HTR-8/SVneo (cell line): ENCODE measurements around the gene OPALIN.
A peak's percentile ranks its signal among the peaks of the same experiment; 100 is the strongest.

Experiments
- DNase-seq: peaks from one replicate; pipeline ENCODE4 v3.0.0; 2011; ENCODE audit warnings: low spot score, mixed read lengths; ENCODE audit not compliant: insufficient read length
- FAIRE-seq: peaks from 2 replicates; lab custom pipeline; 2011; peaks lifted over from hg19 to GRCh38; lab: Jason Lieb, UNC

OPALIN gene

DNA sequence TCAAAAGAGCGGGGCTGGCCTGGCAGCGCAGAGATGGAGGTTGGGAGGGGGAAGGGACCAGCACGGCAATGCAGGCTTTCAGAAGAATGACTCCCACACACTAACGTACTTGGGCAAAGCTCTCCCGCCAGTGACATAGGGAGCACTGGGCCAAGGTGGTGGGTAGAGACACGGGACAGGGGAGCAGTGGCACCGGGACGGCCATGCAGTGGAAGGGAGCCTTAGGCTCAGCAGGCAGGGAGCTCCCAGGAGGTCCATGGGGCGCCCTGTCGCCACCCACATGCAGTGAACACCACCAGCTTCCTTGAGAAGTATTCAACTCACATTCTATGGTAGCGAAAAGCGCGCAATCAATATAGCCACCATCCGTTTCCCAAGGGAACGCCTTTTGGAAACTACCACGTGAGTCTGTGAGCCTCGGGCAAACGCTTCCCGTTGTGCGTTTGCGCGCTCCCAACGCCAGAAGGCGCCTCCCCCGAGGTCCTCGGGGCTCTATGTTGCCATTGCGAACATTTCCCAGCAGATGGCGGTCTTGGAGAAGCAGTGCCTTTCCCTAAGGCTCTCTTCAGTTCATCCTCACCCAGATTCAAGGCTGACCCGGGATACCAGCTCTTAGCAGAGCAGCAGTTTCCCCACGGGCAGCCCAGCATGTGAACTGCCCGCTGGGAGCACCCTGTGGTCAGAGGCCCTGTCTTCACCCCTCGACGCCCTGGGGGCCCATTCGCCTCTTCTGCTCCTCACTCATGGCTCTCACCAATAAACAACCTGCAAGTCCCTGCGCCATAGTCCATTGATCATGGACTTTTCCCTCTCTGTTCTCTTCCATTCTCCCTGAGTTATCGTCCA is 16.4 kb upstream of the OPALIN start:
- DNase-seq (peak; percentile 95), FAIRE-seq (peak; percentile 83)

DNA sequence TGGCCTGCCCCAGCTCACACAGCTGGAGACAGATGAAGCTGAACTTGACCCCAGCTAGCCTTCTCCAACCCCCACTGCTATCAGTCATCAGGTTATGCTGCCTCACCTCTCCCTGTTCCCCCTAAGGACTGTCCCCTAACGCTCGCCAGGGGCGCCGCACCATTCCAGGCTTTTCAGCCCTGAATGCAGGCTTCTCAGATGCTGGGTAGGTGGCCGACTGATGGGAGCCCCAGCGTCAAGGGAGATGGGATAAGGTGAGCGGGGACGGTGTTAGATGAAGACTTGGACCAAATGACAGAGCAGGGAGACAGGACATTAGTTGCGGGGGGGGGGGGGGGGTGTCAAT is 15.8 kb upstream of the OPALIN start:
- FAIRE-seq: no peak
- no peak for DNase-seq

DNA sequence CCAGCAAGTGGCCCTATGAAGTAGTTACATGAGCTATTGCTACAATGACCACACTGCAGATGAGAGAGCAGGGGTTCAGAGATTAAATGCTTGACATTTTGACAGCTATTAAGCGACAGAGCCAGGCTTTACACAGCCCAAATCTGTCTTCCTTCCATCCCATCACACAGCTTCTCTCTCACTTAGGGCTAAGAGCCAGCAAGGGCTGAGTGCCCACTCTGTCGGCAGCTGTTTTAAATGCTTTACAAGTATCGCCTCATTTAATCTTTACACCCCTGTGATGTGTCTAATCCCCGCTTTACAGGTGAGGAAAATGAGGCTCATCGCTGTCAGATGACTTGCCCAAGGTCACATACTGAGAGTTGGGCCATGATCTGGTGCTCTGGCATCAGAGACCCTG is 15.2 kb upstream of the OPALIN start:
- DNase-seq: no peak
- FAIRE-seq: no peak

DNA sequence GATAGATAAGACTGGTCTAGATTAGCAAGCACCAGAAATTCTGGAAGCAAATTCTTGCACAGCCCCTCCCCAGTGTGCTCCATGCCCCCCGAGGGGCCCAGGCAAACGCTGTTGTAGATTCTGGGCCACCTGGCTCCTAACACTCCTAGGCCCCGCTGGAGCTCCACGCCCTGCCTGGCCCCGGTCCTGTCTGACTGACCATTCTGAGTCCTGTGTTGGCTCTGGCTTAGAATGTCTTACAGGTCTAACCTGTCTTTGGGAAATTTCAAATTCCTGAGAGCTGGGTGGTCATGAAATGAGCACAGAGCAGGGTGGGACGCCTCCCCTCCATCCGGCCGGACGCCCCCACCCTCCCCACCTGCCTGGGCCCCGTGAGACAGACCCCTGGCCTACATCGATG is 12.6 kb upstream of the OPALIN start:
- DNase-seq (no peak), FAIRE-seq (no peak)

DNA sequence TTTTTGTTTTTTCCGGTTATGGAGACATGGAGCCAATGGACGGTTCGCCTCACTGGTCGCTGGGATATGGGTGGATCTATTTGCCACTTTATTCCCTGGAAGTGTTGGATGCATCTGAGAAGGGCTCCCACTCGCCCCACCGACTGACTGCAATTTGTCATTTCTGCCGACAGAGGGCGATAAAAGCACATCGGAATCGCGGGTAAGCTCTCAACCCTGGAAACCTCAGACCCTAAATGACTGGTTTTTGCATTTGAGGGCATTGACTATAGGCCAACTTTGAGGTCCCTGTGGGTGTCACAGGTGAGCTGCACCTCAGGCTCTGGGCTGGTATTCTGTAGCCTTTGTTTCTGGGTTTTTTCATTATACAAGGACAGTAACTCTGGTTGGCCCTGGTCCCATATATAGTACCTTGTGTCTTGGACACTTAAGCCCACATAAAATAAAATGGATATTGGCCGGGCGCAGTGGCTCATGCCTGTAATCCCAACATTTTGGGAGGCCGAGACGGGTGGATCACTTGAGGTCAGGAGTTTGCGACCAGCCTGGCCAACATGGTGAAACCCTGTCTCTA is 11.9 kb upstream of the OPALIN start:
- peak; percentile 77 for DNase-seq
- peak; percentile 58 for FAIRE-seq

DNA sequence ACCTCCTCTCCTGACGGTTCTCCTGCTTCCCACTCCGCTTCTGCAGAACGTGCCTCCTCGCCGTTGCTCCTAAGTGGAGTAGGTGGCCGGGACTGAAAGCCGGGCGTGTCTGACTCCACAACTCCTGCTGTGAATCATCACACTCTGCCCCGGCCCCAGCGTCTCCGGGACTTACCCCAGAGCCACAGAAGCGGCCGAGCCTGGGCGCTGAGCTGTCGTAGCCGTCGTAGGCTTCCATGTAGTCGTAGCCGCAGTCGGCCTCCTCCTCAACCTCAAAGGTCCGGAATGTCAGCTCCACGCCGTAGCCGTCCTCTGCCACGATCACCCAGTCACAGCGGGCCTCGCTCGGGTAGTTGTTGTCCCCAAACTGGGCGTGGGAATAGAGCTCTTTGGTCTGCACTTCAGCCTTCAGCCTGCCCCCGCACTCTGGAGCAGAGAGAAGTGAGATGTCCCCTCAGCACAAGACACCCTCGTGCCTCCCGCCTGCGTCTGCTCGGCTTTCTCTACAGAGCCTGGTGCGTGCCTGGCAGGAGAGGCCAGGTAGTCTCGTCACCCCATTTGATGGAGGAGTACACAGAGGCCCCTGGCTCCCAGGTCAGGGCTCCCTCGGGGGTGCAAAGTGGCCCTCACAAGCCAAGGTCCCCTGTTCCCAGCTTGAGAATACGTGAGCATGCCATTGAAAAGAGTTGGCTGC is 11.2 kb upstream of the OPALIN start:
- no peak for FAIRE-seq
- no peak for DNase-seq

DNA sequence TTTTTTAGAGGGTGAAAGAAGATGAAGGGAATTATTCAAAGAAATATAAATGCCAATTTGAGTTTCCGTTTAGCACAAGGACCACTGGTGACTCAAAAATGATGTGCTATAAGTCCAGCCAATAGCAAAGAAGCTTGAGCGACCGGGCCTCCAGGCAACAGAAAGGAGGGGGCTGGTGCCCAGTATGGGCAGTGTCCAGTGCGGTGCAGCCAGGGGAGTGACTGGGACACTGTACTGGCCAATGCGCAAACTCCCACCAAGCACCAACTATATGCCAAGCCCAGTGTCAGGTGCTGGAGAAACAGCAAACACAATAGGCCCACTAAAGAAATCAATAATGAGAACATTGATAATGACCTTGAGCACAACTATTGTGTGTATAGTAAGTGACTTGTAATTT is 10.2 kb upstream of the OPALIN start:
- DNase-seq: no peak
- no peak for FAIRE-seq

DNA sequence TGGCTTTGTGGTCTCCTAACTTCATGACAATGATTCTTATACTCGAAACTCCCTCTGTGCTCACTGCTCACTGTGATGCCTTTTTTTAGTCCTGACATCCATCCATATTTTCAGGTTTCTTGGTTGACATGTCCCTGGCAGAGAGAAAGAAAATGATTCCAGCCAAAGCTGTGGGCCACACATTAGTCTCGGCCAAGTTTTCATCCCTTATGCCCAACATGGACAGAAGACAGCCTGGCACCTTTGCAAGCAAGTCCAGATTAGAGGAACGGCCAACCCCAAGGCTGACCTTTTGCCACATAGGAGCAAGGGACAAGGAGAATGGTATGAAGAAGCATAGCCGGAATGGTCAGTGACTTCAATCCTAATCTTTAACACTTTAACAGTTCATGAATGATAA is 8.7 kb upstream of the OPALIN start:
- no peak for DNase-seq
- FAIRE-seq: no peak

DNA sequence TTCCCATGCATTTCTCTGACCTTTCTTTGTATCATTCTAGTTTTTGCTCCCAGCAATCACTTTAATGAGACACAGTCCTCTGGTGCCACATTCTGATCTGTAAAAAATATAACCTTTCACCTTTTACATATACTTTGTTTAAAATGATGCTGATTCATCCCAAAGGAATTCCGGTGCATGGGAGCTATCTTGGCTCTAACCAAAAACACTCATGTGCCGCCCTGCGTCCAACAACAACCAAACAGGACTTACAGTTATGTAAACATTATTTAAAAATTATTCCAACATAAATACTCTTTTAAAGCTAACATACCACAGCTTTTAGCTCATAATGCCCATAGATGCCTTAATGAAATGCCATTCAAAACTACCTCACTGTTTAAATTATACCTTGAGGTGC is 7.7 kb upstream of the OPALIN start:
- FAIRE-seq (no peak), DNase-seq (no peak)

DNA sequence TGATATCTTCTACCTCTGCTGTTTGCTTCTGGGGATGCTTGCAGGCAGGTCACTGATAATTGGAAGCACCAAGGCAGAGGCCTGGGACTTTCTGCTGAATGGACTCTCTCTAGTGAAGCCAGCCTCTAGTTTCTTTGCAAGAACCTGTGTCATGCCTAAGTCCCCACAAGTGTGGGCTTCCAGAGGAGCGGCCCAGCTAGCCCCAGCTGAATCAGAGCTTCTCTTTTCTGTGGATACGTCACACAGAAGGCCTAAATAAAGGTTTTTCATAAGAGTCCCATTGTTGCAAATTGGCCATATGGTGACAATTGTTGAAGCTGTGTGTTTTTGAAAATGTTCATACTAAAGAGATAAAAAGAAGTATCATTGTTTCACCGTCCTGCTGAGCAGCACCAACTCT is 6.8 kb upstream of the OPALIN start:
- FAIRE-seq (no peak), DNase-seq (no peak)

DNA sequence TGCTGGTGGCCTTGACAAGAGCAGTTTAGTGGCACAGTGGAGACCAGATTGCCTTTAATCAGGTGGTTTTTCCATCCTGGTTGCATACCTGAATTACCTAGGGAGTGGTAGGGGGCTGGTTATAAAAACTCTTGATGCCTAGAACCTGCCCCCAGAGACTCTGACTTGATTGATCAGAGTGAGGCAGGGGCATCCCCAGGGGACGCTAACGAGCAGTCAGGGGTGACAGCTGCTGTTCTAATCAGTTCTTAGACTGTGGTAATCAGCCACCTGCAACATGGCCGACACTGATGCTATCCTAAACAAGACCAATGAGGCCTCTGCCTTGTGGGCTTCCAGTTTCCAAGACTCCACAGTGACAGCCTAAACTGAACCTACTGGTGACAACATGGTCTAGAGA is 2.0 kb upstream of the OPALIN start:
- no peak for DNase-seq
- FAIRE-seq: no peak

DNA sequence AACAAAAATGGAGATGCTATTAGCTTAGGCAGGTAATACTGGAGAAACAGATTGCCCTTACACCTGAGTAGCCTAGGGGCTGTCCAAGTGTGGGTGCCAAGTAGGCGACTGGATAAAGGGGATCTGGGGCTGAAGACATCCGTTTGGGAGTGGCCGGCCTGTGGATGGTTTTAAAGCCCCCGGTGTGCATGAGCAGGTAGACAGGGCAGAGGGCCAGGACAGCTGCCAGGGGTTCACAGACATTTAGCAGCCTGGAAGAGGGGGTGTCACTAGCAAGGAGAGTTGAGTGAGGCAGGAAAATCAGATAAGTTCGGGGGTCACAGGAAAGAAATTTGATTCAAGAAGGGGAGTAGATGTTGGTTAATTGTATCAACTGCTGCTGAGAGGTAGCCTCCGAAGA is 1.5 kb upstream of the OPALIN start:
- FAIRE-seq (no peak), DNase-seq (no peak)

DNA sequence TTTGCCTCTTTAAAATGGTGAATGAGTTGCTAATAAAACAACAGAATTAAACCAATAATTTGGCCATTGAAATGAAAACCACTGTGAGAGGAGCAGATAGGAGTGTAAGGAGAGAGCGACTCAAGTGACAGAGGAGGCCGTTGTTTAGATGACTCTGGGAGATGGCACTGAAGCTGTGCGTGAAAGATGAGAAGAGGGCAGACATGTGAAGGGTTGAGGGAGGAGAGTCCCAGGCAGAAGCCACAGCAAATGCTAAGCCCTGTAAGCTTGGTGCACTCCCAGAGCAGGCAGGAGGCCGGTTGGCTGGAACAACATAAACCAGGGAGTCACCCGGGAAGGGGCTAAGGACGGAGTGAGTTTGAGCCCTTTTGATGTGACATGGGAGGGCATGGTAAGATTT is 814 bp upstream of the OPALIN start:
- no peak for FAIRE-seq
- no peak for DNase-seq

DNA sequence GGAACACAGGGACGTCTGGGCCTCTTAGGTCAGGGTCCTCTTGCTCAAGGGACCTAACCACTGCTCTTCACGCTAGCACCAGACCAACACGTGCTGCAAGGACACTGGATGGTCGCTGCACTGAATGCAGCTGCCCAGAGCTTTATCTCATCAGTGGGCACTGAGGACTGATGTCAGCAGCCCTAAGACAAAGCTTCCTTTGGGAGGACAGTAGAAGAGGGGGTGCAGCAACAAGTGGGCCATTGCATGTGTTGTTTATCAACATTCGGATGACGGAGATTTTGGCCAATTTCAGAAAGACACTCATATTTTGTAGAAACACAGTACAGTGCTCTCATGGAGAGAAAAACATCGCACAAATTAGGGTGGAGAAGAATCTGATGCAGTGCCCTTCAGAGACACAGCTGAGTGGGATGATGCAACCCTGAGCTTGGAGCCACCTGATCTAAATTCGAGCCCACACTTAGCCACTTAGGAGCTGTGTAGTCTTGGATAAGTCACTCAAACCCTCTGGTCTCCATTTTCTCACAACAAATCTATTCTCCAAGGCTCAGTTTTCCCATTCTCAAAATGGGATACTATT is 1.7 kb downstream of the OPALIN start:
- DNase-seq: no peak
- no peak for FAIRE-seq

DNA sequence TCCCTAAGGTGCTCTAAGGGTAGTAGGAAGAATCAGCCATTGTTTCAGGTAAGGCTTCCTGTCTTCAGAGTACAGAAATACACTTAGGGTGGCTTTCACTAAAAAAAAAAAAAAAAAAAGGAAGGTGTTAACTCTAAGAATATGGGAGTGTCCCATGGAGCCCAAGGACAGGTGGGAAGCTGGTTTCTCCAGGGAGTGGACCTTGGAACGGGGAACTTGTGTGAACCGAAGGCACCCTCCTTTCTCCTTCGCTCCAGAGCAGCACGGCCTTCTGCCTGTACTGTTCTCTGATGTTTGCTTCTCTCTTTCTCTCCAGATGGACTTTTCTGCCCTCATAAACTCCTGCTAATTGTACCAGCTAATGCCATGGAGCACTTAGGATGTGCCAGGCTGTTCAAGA is 6.2 kb downstream of the OPALIN start:
- FAIRE-seq: no peak

DNA sequence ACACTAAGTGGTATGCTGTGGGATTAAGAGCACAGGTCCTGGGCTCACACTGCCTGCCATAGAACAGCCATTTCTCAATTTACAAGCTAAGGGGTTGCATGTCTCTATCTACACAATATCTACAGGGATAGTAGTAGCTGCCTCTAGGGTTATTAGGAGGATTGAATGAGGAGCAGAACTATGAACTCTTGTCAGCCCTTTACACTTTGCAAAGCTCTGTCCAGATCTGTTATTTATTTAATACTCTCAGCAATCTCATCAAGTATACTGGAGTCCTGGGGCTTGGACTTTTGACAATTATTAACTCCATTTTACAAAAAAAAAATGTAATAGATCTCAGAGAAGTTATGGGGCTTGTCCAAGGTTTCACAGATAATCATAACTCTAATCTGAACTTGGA is 6.8 kb downstream of the OPALIN start:
- DNase-seq: no peak
- FAIRE-seq: no peak

More for the DNA sequence above, 6.2 kb downstream of the OPALIN start:
- DNase-seq: no peak

DNA sequence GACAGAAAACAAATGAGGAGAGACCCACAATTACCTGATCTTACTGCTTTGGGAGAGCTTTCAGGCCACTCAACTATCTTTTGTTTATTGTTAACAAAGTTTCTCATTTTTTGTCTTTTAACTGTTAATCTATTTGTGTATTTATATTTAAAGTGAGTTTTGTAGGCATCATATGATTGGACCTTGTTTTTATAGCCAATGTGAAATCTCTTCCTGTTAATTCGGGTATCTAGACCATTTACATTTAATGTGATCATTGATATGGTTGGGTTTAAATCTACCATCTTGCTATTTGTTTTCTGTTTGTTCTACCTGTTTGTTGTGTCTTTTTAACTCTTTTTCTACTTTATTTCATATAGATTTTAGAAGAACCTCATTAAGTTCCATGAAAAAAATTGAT is 12.5 kb downstream of the OPALIN start:
- no peak for DNase-seq

DNA sequence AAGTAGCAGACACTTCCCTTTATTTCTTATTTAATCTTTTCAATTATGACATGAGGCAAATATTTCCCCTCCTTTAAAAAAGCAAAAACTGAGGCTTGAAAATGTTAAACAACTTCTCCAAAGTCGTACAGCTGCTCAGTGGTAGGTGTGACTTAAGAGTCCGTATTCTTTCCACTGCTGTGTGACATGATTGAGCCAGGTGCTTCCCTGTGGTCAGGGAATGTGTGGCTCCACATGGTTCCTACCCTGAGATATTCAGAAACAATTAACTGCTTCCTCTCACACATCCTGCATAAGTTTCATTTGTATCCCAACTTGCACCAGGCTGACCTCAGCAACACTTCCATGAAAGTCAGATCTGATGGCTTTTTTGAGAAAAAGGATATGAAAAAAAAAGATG is 13.6 kb downstream of the OPALIN start:
- FAIRE-seq (no peak), DNase-seq (no peak)

More for the DNA sequence above, 12.5 kb downstream of the OPALIN start:
- FAIRE-seq: no peak

DNA sequence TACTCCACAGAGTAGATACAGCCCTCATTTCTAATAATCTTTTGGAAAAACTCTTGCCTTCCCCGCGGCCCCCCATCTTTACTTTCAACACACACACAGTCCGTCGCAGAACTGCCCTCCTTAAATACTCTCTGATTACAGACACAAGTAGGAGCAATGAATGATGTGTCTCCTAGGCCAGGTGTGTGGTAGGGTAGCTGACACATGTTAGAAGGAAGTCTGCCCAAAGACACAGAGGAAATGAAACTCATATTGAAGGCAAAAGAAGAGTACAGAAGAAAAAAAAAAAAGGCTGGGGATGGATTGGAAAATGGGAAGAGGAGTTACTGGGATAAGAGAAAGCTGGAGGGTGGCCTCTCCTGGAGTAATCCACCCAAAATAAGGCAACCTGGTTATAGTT is 14.6 kb downstream of the OPALIN start:
- DNase-seq (no peak), FAIRE-seq (no peak)

DNA sequence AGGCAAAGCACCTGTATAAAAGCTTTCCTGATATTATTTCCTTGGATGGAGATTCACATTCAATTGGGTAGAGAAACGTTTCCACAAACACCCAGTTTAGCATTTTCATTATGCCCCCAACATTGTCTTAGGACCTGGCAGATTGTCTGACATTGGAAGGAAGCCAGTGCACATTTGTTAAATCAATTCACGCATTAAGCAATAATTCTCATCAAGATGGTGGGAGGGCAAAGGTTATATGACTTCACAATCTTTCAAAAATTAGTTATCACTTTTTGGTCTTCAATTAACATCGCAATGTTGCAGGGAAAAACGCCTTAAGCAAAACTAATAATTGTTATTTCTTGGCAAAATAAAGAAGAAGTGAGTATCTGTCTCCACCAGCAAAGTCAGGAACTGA is 16.4 kb downstream of the OPALIN start:
- DNase-seq: no peak
- no peak for FAIRE-seq
